NCI-H2227 (cell line): Measurements from ENCODE around the gene CLEC11A.
"Not testable (repeated sequence)": the region's sequence is repeated elsewhere in the genome, so short reads cannot be mapped to it uniquely, and the experiment has no call there.

Source experiments
- DNase-seq: peaks from one replicate; lab custom pipeline; 2025; ENCODE audit not compliant: unreplicated experiment; lab: John Stamatoyannopoulos, UW

CLEC11A gene

GRCh38 chr19:50753879-50754278, 30.7 kb downstream of the CLEC11A start:
- no peak for DNase-seq

GRCh38 chr19:50756244-50756643, 33.1 kb downstream of the CLEC11A start:
- not testable (repeated sequence) for DNase-seq

DNA sequence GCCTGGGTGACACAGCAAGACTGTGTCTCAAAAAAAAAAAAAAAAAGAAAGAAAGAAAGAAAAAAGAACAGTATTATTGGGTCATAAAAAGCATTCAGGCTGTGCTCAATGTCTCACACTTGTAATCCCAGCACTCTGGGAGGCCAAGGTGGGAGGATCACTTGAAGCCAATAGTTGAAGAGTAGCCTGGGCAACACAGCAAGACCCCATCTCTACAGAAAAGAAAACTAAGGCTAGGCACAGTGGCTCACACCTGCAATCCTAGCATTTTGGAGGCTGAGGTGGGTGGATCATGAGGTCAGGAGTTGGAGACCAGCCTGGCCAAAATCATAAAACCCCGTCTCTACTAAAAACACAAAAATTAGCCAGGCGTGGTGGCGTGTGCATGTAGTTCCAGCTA, 34.5 kb downstream of the CLEC11A start:
- not testable (repeated sequence) for DNase-seq

DNA sequence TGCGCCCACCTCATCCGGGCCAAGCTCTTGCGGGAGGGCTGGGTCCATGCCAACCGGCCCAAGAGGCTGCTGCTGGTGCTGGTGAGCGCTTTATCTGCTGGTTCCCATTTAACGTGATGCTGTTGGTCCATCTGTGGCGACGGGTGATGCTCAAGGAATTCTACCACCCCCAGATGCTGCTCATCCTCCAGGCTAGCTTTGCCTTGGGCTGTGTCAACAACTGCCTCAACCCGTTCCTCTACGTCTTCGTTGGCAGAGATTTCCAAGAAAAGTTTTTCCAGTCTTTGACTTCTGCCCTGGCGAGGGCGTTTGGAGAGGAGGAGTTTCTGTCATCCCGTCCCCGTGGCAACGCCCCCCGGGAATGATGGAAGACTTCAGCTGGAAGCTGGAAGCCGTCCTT, 35.9 kb downstream of the CLEC11A start:
- DNase-seq, result not testable (repeated sequence)

GRCh38 chr19:50759886-50760285, 36.7 kb downstream of the CLEC11A start:
- peak; percentile 32 for DNase-seq

DNA sequence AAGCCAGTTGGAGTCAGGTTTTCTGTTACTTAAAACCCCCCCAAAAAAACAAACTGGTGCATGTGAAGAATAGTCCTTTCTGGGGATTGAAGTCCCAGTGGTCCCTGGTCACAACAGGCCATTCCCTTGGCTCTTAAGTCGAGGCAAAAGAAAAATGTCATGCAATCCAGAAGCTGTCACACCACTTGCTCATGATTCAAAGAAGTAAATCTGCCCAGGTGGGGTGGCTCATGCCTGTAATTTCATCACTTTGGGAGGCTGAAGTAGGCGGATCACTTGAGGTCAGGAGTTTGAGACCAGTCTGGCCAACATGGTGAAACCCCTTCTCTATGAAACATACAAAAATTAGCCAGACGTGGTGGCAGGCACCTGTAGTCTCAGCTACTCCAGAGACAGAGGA, 38.3 kb downstream of the CLEC11A start:
- DNase-seq, result not testable (repeated sequence)

DNA sequence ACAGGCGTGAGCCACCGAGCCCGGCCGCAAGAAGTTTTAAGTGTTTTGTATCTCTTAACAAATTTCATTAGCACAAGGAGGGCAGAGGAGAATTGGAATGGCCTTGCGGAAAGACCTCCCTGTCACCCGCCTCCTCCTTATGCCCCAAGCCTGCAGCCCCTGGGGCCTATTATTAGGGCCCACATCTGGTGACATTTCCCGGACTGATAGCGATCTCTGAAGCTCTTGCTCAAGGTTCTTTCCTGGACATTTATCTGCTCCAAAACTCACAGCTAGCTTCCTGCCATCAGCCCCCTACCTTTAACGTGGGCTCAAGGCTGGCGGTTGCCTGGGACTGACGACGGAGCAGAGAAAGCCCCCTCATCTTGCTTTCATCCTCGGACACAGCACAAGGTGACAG, 40.4 kb downstream of the CLEC11A start:
- not testable (repeated sequence) for DNase-seq

DNA sequence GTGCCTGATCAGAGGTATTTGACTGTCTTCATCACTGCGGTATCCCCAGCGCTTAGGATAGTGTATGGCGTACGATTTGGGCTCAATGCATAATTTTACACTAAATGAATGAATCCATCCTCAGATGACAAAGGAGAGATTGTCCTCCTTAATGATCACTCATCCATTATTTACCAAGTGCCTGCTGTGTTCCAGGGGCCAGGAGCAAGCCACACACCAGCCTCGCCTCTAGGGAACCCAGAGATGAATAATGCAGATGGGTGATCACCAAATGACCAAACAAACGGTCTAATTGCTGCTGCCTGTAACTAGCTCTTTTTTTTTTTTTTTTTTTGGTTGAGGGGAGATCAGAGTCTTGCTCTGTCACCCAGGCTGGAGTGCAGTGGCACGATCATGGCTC, 41.2 kb downstream of the CLEC11A start:
- DNase-seq, result no peak

DNA sequence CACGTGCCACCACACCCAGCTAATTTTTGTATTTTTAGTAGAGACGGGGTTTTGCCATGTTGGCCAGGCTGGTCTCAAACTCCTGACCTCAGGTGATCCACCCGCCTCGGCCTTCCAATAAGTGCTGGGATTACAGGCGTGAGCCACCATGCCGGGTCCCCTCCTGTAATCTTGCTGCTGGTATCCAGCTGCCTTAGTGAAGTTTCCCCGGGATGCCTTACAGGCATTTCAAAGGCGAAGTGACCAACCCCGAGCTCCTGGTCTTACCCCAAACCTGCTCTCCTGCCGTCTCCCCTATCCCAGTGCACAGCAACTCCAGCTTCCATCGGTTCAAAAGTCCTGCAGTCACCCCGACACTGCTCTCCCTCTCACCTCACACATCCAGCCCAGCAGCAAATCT, 43.6 kb downstream of the CLEC11A start:
- DNase-seq, result not testable (repeated sequence)

- DNase-seq, result not testable (repeated sequence)
Observed at GRCh38 chr19:50767263-50767662, 44.1 kb downstream of the CLEC11A start.

DNA sequence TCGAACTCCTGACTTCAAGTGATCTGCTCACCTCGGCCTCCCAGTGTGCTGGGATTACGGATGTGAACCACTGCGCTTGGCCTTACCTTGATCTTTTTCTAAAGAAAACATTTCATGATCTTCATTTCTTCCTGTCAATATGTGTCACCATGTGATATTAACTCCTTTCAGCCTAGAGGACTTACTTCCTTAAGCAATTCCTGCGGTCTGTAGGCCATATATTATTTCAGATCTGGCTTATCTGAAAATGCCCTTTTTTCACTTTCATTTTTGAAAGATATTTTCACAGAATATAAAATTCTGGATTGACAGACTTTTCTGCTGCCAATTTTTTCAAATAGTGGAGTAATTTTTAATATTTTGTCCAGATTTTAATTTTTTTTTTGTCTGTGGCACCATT, 45.1 kb downstream of the CLEC11A start:
- no peak for DNase-seq

- DNase-seq, result not testable (repeated sequence)
Observed at GRCh38 chr19:50770164-50770563, 47.0 kb downstream of the CLEC11A start, which contains the start of gene GPR32. TSS of gene GPR32 (plus strand) at chr19:50770464. CDS start at chr19:50770601, 137 bp downstream.

DNA sequence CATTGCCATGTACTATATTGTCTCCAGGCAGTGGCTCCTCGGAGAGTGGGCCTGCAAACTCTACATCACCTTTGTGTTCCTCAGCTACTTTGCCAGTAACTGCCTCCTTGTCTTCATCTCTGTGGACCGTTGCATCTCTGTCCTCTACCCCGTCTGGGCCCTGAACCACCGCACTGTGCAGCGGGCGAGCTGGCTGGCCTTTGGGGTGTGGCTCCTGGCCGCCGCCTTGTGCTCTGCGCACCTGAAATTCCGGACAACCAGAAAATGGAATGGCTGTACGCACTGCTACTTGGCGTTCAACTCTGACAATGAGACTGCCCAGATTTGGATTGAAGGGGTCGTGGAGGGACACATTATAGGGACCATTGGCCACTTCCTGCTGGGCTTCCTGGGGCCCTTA, 47.7 kb downstream of the CLEC11A start:
- no peak for DNase-seq

GRCh38 chr19:50772476-50772875, 49.3 kb downstream of the CLEC11A start:
- no peak for DNase-seq

DNA sequence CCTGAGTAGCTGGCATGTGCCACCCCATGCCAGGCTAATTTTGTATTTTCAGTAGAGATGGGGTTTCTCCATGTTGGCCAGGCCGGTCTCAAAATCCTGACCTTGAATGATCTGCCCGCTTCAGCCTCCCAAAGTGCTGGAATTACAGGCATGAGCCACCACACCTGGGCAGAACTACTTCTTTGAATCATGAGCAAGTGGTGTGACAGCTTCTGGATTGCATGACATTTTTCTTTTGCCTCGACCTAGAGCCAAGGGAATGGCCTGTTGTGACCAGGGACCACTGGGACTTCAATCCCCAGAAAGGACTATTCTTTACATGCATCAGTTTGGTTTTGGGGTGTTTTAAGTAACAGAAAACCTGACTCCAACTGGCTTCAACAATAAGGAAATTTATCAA, 49.7 kb downstream of the CLEC11A start:
- DNase-seq, result not testable (repeated sequence)

GRCh38 chr19:50773454-50773853, 50.3 kb downstream of the CLEC11A start:
- DNase-seq, result not testable (repeated sequence)
